ENCODE results near the gene EFNA4.

GRCh38 chr1:155070158-155070621 is 6.7 kb downstream of the EFNA4 start:
- TF ChIP-seq POLR2A (IDR thresholded peaks at IDR 0.05; ENCODE audit: borderline replicate concordance, extremely low read depth, insufficient read depth, insufficient read length) (no peak), CEBPB (IDR thresholded peaks at IDR 0.05; ENCODE audit: low read depth) (no peak), SRF (IDR thresholded peaks at IDR 0.05; ENCODE audit: low read depth) (no peak), EZH2 (IDR thresholded peaks at IDR 0.05) (no peak), EZH2phosphoT487 (IDR thresholded peaks at IDR 0.05; ENCODE audit: borderline replicate concordance) (no peak), POLR2AphosphoS5 (IDR thresholded peaks at IDR 0.05; ENCODE audit: low read depth, low read length) (no peak), ELF1 (IDR thresholded peaks at IDR 0.05; ENCODE audit: borderline replicate concordance, low read depth) (no peak)
- TF ChIP-seq, protein P1, sequence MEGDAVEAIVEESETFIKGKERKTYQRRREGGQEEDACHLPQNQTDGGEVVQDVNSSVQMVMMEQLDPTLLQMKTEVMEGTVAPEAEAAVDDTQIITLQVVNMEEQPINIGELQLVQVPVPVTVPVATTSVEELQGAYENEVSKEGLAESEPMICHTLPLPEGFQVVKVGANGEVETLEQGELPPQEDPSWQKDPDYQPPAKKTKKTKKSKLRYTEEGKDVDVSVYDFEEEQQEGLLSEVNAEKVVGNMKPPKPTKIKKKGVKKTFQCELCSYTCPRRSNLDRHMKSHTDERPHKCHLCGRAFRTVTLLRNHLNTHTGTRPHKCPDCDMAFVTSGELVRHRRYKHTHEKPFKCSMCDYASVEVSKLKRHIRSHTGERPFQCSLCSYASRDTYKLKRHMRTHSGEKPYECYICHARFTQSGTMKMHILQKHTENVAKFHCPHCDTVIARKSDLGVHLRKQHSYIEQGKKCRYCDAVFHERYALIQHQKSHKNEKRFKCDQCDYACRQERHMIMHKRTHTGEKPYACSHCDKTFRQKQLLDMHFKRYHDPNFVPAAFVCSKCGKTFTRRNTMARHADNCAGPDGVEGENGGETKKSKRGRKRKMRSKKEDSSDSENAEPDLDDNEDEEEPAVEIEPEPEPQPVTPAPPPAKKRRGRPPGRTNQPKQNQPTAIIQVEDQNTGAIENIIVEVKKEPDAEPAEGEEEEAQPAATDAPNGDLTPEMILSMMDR (IDR thresholded peaks at IDR 0.05 in 2 of 3, conservative IDR thresholded peaks at IDR 0.05 in 1 of 3; ENCODE audit: borderline replicate concordance in 1 of 3, insufficient read depth in 1 of 3, low read depth in 2 of 3, low read length in 2 of 3), result no peak
